ENCODE results near the gene SLC4A5.

GRCh38 chr2:74347303-74347702 lies 4.1 kb upstream of the SLC4A5 start:
- TF ChIP-seq POLR2A (IDR thresholded peaks at IDR 0.05): no peak
- TF ChIP-seq, protein P1, sequence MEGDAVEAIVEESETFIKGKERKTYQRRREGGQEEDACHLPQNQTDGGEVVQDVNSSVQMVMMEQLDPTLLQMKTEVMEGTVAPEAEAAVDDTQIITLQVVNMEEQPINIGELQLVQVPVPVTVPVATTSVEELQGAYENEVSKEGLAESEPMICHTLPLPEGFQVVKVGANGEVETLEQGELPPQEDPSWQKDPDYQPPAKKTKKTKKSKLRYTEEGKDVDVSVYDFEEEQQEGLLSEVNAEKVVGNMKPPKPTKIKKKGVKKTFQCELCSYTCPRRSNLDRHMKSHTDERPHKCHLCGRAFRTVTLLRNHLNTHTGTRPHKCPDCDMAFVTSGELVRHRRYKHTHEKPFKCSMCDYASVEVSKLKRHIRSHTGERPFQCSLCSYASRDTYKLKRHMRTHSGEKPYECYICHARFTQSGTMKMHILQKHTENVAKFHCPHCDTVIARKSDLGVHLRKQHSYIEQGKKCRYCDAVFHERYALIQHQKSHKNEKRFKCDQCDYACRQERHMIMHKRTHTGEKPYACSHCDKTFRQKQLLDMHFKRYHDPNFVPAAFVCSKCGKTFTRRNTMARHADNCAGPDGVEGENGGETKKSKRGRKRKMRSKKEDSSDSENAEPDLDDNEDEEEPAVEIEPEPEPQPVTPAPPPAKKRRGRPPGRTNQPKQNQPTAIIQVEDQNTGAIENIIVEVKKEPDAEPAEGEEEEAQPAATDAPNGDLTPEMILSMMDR (IDR thresholded peaks at IDR 0.05 in 4 of 5, conservative IDR thresholded peaks at IDR 0.05 in 1 of 5): no peak

All from gastrocnemius medialis (tissue), 4 donors.